ENCODE measurements around the gene SCT.

Gene SCT

GRCh38 chr11:608791-609251 lies 18.2 kb downstream of the SCT start:
- no peak for DNase-seq

GRCh38 chr11:607971-608659 lies 18.9 kb downstream of the SCT start:
- DNase-seq, result no peak

GRCh38 chr11:607020-607780 lies 19.8 kb downstream of the SCT start:
- DNase-seq, result no peak

- DNase-seq, result no peak
Measured at GRCh38 chr11:606245-606644, 20.7 kb downstream of the SCT start.

- DNase-seq, result no peak
Measured at GRCh38 chr11:605286-606129, 21.5 kb downstream of the SCT start.

- DNase-seq, result no peak
Measured at GRCh38 chr11:603154-603553, 23.8 kb downstream of the SCT start.

GRCh38 chr11:601573-602245 lies 25.3 kb downstream of the SCT start:
- DNase-seq, result no peak

GRCh38 chr11:598005-598680 lies 28.8 kb downstream of the SCT start:
- no peak for DNase-seq

GRCh38 chr11:597166-597725 lies 29.7 kb downstream of the SCT start:
- DNase-seq, result no peak

- no peak for DNase-seq
Measured at GRCh38 chr11:596374-596773, 30.6 kb downstream of the SCT start.

- no peak for DNase-seq
Measured at GRCh38 chr11:595400-595799, 31.6 kb downstream of the SCT start.

- no peak for DNase-seq
Measured at GRCh38 chr11:593347-593746, 33.6 kb downstream of the SCT start.

GRCh38 chr11:592918-593317 lies 34.1 kb downstream of the SCT start:
- no peak for DNase-seq

- no peak for DNase-seq
Measured at GRCh38 chr11:592501-592900, 34.5 kb downstream of the SCT start.

GRCh38 chr11:590997-591396 lies 36.0 kb downstream of the SCT start:
- DNase-seq, result no peak

- no peak for DNase-seq
Measured at GRCh38 chr11:589798-590197, 37.2 kb downstream of the SCT start.

GRCh38 chr11:587978-588380 lies 39.0 kb downstream of the SCT start:
- DNase-seq, result no peak

- no peak for DNase-seq
Measured at GRCh38 chr11:587546-587945, 39.4 kb downstream of the SCT start.

GRCh38 chr11:586376-587316 lies 40.3 kb downstream of the SCT start:
- DNase-seq, result no peak

- DNase-seq, result no peak
Measured at GRCh38 chr11:584287-584686, 42.7 kb downstream of the SCT start.

- no peak for DNase-seq
Measured at GRCh38 chr11:581752-582151, 45.2 kb downstream of the SCT start.
